ENCODE results near the gene BCL2L2. TPM values are rescaled to one million over a fixed set of nuclear protein-coding genes. Genes with fewer than 3 reads are reported as not detected.

BCL2L2 gene
- total and polyA plus RNA-seq, 9 donors = 17.0 to 38.7 (median 31.7) TPM

DNA sequence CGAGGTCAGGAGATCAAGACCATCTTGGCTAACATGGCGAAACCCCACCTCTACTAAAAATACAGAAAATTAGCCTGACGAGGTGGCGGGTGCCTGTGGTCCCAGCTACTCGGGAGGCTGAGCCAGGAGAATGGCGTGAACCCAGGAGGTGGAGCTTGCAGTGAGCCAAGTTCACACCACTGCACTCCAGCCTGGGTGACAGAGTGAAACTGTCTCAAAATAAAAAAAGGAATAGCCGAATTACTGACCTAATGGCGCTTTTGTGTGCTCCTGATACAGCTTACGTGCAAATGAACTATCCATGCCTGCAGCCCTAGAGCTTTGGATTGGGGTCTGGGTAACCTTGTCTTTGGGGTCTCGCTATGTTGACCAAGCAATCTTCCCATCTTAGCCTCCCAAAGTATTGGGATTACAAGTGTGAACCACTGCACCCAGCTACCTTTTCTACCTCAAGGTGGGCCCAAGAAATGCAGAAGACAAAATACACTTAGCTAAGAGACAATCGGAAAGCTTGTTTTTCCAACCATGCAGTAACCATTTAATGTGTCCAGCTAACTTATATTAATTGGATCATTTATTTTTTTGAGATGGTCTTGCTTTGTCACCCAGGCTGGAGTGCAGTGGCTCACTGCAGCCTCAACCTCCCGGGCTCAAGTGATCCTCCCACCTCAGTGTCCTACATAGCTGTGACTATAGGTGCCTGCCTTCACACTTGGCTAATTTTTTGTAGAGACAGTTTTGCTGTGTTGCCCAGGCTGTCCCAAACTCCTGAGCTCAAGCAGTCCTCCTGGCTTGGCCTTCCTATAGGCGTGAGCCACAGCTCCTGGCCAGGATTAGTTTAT lies 20.1 kb downstream of the BCL2L2 start:
- no peak overlapping the region for H3K27ac ChIP-seq
- no peaks in the 10 kb centered on the region for H3K27me3 ChIP-seq
- intact Hi-C loops (cut with DNase I) = loop anchor here (5.0 to 10.0 kb wide), 6 partner anchors 51 to 238 kb away; partner anchors contain the start of genes NGDN (in 3 of the 4), CMTM5 (in 2 of the 4), AP1G2 (in 1 of the 4) and THTPA (in 1 of the 4)
- TF ChIP-seq CTCF (IDR thresholded peaks at IDR 0.05) (no peak), EP300 (IDR thresholded peaks at IDR 0.05) (no peak), POLR2A (IDR thresholded peaks at IDR 0.05) (no peak)
- 62 to 66% (median 63%) methylated on average over 13 of the region's 13 CpGs for WGBS, 3 donors
- peaks cover 3% of the 10 kb centered on the region for H3K4me1 ChIP-seq (ENCODE audit: insufficient read depth)
- DNase-seq = no peak
- H3K9me3 ChIP-seq = no peaks in the 10 kb centered on the region
- H3K36me3 ChIP-seq = no peaks in the 10 kb centered on the region
- H3K4me3 ChIP-seq = no peak overlapping the region

DNA sequence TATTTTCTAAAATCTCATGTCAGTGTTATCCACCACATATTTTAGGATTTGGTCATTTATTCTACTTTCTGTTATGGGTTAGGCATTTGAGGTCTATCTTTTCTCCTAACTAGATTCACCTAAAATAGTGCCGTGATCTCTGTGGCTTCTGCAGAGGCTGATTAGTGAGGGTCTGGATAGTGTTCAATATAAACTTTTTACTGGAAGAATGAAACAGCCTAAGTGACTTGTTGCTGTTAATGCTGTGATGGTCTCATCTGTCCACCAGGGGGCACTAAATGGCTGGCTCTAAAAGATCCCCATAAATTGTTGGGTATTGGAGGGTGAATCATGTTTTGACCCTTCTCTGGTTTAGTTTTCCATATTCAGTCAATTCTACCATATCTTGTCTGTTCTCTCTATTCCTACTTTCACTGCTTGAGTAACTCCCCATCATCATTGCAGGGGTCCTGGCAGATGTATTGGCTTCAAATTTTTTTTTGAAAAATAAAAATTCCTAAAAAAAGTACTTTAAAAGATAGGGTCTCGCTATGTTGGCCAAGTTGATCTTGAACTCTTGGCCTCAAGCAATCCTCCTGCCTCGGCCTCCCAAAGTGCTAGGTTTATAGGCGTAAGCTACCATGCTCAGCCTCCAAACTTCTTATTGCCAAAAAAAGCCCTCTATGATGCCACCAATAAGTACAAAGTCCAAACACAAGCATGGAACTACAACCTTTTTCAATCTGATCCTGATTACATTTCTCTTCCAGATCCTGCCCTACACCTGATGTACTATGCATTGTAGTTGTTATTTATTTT lies 21.5 kb downstream of the BCL2L2 start:
- peak; percentile 68 to 85 (median 83) for TF ChIP-seq CTCF (IDR thresholded peaks at IDR 0.05)
- TF ChIP-seq POLR2A (IDR thresholded peaks at IDR 0.05) = no peak
- TF ChIP-seq EP300 (IDR thresholded peaks at IDR 0.05) = no peak
- intact Hi-C loops (cut with DNase I) = loop anchor here (5.0 to 10.0 kb wide), 6 partner anchors 49 to 237 kb away; partner anchors contain the start of genes NGDN (in 3 of the 4), CMTM5 (in 2 of the 4), AP1G2 (in 1 of the 4) and THTPA (in 1 of the 4)
- no peak overlapping the region for H3K27ac ChIP-seq
- no peaks in the 10 kb centered on the region for H3K9me3 ChIP-seq
- no peaks in the 10 kb centered on the region for H3K36me3 ChIP-seq
- 12 to 18% (median 14%) methylated on average over 4 of the region's 4 CpGs for WGBS, 3 donors
- no peak overlapping the region for H3K4me3 ChIP-seq
- H3K4me1 ChIP-seq (ENCODE audit: insufficient read depth) = peaks cover 2% of the 10 kb centered on the region
- peak in 4 of 5 donors; percentile 59 to 84 (median 66) for DNase-seq
- no peaks in the 10 kb centered on the region for H3K27me3 ChIP-seq

- no peak for DNase-seq
- Histone ChIP-seq H3K4me1 (ENCODE audit: insufficient read depth) (no peaks in the 10 kb centered on the region), H3K27me3 (no peaks in the 10 kb centered on the region), H3K36me3 (no peaks in the 10 kb centered on the region), H3K4me3 (no peak overlapping the region), H3K9me3 (no peaks in the 10 kb centered on the region), H3K27ac (no peak overlapping the region)
- no peak for TF ChIP-seq CTCF (IDR thresholded peaks at IDR 0.05)
- no peak for TF ChIP-seq EP300 (IDR thresholded peaks at IDR 0.05)
- no peak for TF ChIP-seq POLR2A (IDR thresholded peaks at IDR 0.05)
- intact Hi-C loops (cut with DNase I) = no loop called here
- WGBS, 3 donors = 81 to 90% (median 83%) methylated on average over 5 of the region's 5 CpGs
Measured at GRCh38 chr14:23335623-23336022, 29.0 kb downstream of the BCL2L2 start.

GRCh38 chr14:23339506-23340268 lies 33.1 kb downstream of the BCL2L2 start:
- Histone ChIP-seq H3K27me3 (no peaks in the 10 kb centered on the region), H3K36me3 (no peaks in the 10 kb centered on the region), H3K4me1 (ENCODE audit: insufficient read depth) (no peaks in the 10 kb centered on the region), H3K27ac (no peak overlapping the region), H3K4me3 (no peak overlapping the region), H3K9me3 (no peaks in the 10 kb centered on the region)
- no peak for DNase-seq
- no peak for TF ChIP-seq POLR2A (IDR thresholded peaks at IDR 0.05)
- TF ChIP-seq EP300 (IDR thresholded peaks at IDR 0.05) = no peak
- no peak for TF ChIP-seq CTCF (IDR thresholded peaks at IDR 0.05)
- intact Hi-C loops (cut with DNase I) = no loop called here
- 67 to 82% (median 74%) methylated on average over 1 of the region's 1 CpG for WGBS, 3 donors
